Measurements from ENCODE around the gene MLX.
A peak's percentile ranks its signal among the peaks of the same experiment; 100 is the strongest.

Gene MLX

DNA sequence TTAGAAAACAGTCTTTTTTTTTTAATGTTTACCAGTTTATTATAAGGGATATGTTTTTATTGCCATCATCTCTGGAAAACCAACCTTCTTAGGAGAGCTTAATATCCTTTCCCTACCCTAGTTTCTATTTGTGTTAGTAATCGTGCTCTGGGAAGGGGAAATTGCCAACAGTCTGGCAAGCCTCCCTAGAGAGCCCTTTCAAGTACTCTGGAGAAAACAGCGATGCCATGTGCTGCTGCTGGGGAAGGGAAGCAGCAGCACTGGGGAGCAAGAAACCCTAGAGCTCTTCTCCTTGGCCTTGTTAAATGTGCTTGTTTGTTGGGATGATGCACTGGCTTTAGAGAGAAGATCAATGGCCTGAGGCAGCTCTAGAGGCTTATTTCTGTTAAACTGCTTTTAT lies 32.0 kb downstream of the MLX start:
- no peaks in the 10 kb centered on the region for H3K4me1 ChIP-seq (ENCODE audit: control insufficient read depth, low read depth, low read length)
- DNase-seq, result no peak
- H3K56ac ChIP-seq (ENCODE audit: low read length), result no peak overlapping the region
- H3K9ac ChIP-seq (ENCODE audit: low read length), result no peak overlapping the region
- H2AK5ac ChIP-seq (ENCODE audit: low read length), result no peak overlapping the region
- no peak overlapping the region for H3K4me3 ChIP-seq (ENCODE audit: low read length)
- WGBS (ENCODE audit: extremely low coverage, insufficient coverage, low lambda C conversion rate), result no CpG with 5 or more reads among the region's 2 CpGs
- H2BK5ac ChIP-seq (ENCODE audit: low read length), result no peak overlapping the region
- no peak overlapping the region for H3K27ac ChIP-seq (ENCODE audit: low read depth, low read length)
- H3K23ac ChIP-seq (ENCODE audit: low read length), result no peak overlapping the region
- H4K8ac ChIP-seq (ENCODE audit: low read depth, low read length), result no peak overlapping the region
- no peak overlapping the region for H2BK15ac ChIP-seq (replicated peaks; ENCODE audit: low read depth)
- H3K18ac ChIP-seq (ENCODE audit: low read length), result no peak overlapping the region
- no peaks in the 10 kb centered on the region for H3K36me3 ChIP-seq (ENCODE audit: control insufficient read depth, insufficient read depth, low read length)
- peaks cover 2% of the 10 kb centered on the region for H3K79me2 ChIP-seq (ENCODE audit: control insufficient read depth, insufficient read depth, low read length)
- H2BK120ac ChIP-seq (ENCODE audit: low read depth, low read length), result no peak overlapping the region
- H3K27me3 ChIP-seq (ENCODE audit: insufficient read depth, low read length, poor library complexity), result no peaks in the 10 kb centered on the region
- H3K79me1 ChIP-seq (ENCODE audit: low read length), result peaks cover 7% of the 10 kb centered on the region
- no peak overlapping the region for H4K5ac ChIP-seq (ENCODE audit: low read length)
- no peak overlapping the region for H3K4me2 ChIP-seq (ENCODE audit: low read length)
- H3K4ac ChIP-seq (ENCODE audit: low read depth, low read length), result no peak overlapping the region

DNA sequence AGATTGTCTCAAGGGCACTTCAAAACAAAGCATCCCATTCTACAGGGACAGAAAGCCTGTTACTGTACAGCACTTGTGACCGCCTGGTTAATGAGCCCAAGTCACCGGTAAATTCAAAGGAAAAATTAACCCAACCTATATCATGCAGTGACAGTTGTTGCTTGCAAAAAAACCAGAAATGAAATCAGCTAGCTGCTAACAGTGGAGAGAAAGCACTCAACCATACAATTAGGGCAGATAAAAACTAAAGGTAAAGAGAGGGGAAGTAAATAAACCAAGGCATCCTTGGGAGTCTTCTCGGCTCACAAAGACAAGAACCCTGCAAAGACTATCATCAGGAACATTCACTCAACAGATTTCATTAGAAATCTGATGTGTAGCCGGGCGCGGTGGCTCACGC lies 36.4 kb downstream of the MLX start:
- no peak overlapping the region for H3K56ac ChIP-seq (ENCODE audit: low read length)
- H3K36me3 ChIP-seq (ENCODE audit: control insufficient read depth, insufficient read depth, low read length), result no peaks in the 10 kb centered on the region
- no peak overlapping the region for H3K23ac ChIP-seq (ENCODE audit: low read length)
- peaks cover 15% of the 10 kb centered on the region for H3K79me2 ChIP-seq (ENCODE audit: control insufficient read depth, insufficient read depth, low read length)
- no peaks in the 10 kb centered on the region for H3K27me3 ChIP-seq (ENCODE audit: insufficient read depth, low read length, poor library complexity)
- no peak for DNase-seq
- H3K4ac ChIP-seq (ENCODE audit: low read depth, low read length), result no peak overlapping the region
- no CpG with 5 or more reads among the region's 7 CpGs for WGBS (ENCODE audit: extremely low coverage, insufficient coverage, low lambda C conversion rate)
- peaks cover 2% of the 10 kb centered on the region for H3K4me1 ChIP-seq (ENCODE audit: control insufficient read depth, low read depth, low read length)
- no peak overlapping the region for H3K9ac ChIP-seq (ENCODE audit: low read length)
- H4K5ac ChIP-seq (ENCODE audit: low read length), result no peak overlapping the region
- no peak overlapping the region for H2BK5ac ChIP-seq (ENCODE audit: low read length)
- no peak overlapping the region for H2AK5ac ChIP-seq (ENCODE audit: low read length)
- no peak overlapping the region for H3K4me3 ChIP-seq (ENCODE audit: low read length)
- H3K18ac ChIP-seq (ENCODE audit: low read length), result no peak overlapping the region
- no peak overlapping the region for H3K4me2 ChIP-seq (ENCODE audit: low read length)
- H3K27ac ChIP-seq (ENCODE audit: low read depth, low read length), result no peak overlapping the region
- H4K8ac ChIP-seq (ENCODE audit: low read depth, low read length), result no peak overlapping the region
- H2BK15ac ChIP-seq (replicated peaks; ENCODE audit: low read depth), result no peak overlapping the region
- H2BK120ac ChIP-seq (ENCODE audit: low read depth, low read length), result no peak overlapping the region
- peaks cover 19% of the 10 kb centered on the region for H3K79me1 ChIP-seq (ENCODE audit: low read length)

DNA sequence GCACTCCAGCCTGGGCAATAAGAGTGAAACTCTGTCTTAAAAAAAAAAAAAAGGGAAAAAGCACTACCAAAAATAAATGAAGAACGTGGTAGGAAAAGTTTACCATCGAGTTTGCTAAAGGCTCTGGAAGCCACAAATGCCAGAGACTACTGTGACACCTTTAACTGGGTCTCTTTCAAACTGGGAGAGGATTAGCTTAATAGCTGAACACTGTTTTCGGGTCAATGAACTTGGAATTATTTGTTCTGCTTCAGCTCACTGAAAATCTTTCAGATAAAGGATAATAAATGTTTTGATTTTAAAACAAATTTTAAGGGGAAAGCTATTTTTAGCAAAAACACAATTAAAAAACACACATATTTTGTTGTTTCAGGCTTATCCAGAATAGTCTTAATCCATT lies 40.9 kb downstream of the MLX start:
- no peak overlapping the region for H4K5ac ChIP-seq (ENCODE audit: low read length)
- DNase-seq, result no peak
- peak overlapping the region; percentile 99 for H3K9ac ChIP-seq (ENCODE audit: low read length)
- WGBS (ENCODE audit: extremely low coverage, insufficient coverage, low lambda C conversion rate), result no CpG with 5 or more reads among the region's 3 CpGs
- H3K23ac ChIP-seq (ENCODE audit: low read length), result no peak overlapping the region
- peaks cover 22% of the 10 kb centered on the region for H3K79me1 ChIP-seq (ENCODE audit: low read length)
- no peak overlapping the region for H2BK120ac ChIP-seq (ENCODE audit: low read depth, low read length)
- no peak overlapping the region for H3K4ac ChIP-seq (ENCODE audit: low read depth, low read length)
- H3K4me3 ChIP-seq (ENCODE audit: low read length), result no peak overlapping the region
- H3K79me2 ChIP-seq (ENCODE audit: control insufficient read depth, insufficient read depth, low read length), result peaks cover 24% of the 10 kb centered on the region
- H3K4me2 ChIP-seq (ENCODE audit: low read length), result no peak overlapping the region
- H3K27ac ChIP-seq (ENCODE audit: low read depth, low read length), result no peak overlapping the region
- no peaks in the 10 kb centered on the region for H3K27me3 ChIP-seq (ENCODE audit: insufficient read depth, low read length, poor library complexity)
- no peak overlapping the region for H2AK5ac ChIP-seq (ENCODE audit: low read length)
- H3K18ac ChIP-seq (ENCODE audit: low read length), result no peak overlapping the region
- H2BK15ac ChIP-seq (replicated peaks; ENCODE audit: low read depth), result no peak overlapping the region
- H3K56ac ChIP-seq (ENCODE audit: low read length), result no peak overlapping the region
- H4K8ac ChIP-seq (ENCODE audit: low read depth, low read length), result no peak overlapping the region
- H3K4me1 ChIP-seq (ENCODE audit: control insufficient read depth, low read depth, low read length), result peaks cover 2% of the 10 kb centered on the region
- H2BK5ac ChIP-seq (ENCODE audit: low read length), result no peak overlapping the region
- H3K36me3 ChIP-seq (ENCODE audit: control insufficient read depth, insufficient read depth, low read length), result peaks cover 8% of the 10 kb centered on the region

DNA sequence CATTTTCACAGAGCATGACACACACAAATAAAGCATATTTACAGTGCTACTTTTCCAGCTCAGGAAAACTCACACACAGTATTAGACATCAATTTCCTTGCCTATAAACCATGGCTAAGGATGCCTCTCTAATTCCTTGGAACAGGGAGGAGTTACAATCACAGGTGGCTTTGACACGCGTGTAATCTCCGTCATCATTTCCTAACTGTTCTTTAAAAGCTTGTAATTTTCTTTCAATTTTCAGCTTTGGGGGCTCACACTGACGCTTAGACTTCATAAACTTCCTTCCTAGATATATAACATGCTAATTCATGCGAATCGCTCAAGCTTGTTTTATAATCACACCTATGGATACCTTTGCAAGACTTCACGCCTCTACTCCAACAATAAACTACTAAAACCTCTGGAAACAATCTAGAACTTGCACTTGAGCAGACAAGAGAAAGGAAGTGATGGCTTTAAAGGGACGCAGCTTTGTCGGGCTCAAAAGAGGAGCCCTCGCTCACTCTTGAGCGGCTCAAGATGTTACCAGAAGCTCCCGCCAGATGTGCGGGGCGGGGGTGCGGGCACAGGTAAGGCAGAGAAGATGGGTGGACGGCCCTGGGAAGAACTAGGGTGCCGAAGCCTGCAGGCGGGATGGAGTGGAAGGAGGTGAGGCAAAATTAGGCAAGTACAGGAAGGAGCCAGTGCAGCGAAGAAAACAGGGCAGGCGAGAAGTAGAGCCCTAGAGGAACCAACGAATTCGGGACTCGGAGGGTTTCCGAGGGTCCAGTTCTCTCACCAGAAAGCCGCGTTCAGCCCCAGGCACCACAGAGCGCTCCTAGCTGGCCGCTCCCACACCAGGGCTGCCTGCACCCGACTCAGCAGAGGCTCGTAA lies 41.6 kb downstream of the MLX start:
- no peak for DNase-seq
- Histone ChIP-seq H2BK5ac (ENCODE audit: low read length) (peak overlapping the region; percentile 45), H3K9ac (ENCODE audit: low read length) (peak overlapping the region; percentile 99), H3K27me3 (ENCODE audit: insufficient read depth, low read length, poor library complexity) (no peaks in the 10 kb centered on the region), H3K56ac (ENCODE audit: low read length) (peak overlapping the region; percentile 99), H4K8ac (ENCODE audit: low read depth, low read length) (no peak overlapping the region), H3K36me3 (ENCODE audit: control insufficient read depth, insufficient read depth, low read length) (peaks cover 10% of the 10 kb centered on the region), H3K27ac (ENCODE audit: low read depth, low read length) (peak overlapping the region; percentile 60), H3K79me1 (ENCODE audit: low read length) (peaks cover 20% of the 10 kb centered on the region), H3K79me2 (ENCODE audit: control insufficient read depth, insufficient read depth, low read length) (peaks cover 24% of the 10 kb centered on the region), H4K5ac (ENCODE audit: low read length) (no peak overlapping the region), H3K4me2 (ENCODE audit: low read length) (peak overlapping the region; percentile 93), H2BK15ac (replicated peaks; ENCODE audit: low read depth) (no peak overlapping the region), H3K4me1 (ENCODE audit: control insufficient read depth, low read depth, low read length) (peaks cover 2% of the 10 kb centered on the region), H3K4me3 (ENCODE audit: low read length) (peak overlapping the region; percentile 99), H2AK5ac (ENCODE audit: low read length) (no peak overlapping the region), H3K4ac (ENCODE audit: low read depth, low read length) (peak overlapping the region; percentile 63), H2BK120ac (ENCODE audit: low read depth, low read length) (no peak overlapping the region), H3K23ac (ENCODE audit: low read length) (peak overlapping the region; percentile 94), H3K18ac (ENCODE audit: low read length) (peak overlapping the region; percentile 45)
- WGBS (ENCODE audit: extremely low coverage, insufficient coverage, low lambda C conversion rate), result no CpG with 5 or more reads among the region's 30 CpGs

DNA sequence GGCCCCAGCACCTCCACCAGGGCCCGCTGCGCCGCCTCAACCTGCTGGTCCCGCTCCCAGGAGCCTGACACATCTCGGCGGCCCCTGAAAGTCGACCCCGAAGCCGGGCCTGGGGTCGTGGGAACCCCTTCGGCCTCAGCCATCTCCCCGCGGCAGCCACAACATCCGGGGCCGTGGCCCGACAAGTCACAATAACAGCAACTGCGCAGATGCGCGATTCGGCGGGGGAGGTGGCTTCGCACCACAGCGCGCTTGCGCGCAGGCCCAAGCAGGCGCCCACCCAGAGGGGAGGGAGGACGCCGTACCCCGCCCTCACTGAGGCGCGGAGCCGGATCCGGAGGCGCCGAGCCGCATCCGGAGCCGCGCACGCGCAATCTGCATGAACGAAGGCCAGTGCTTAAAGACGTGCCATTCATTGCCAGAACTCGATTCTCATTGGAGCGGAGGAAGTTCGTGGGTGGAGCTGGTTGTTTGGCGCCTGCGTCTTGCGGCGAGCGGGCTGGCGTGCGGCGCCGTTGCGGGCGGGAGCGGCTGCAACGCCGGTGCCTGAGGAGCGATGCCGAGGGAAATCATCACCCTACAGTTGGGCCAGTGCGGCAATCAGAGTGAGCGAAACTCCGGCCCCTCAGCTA lies 42.4 kb downstream of the MLX start, which contains the start of the genes RETREG3 and TUBG1:
Gene RETREG3, minus strand, starts transcription at position 193 of the 632 bp plus-strand sequence. Its CDS starts 50 bp downstream, at position 143.
Gene TUBG1, plus strand, starts transcription at position 502 of the 632 bp plus-strand sequence. Its CDS starts 55 bp downstream, at position 557.
- H3K79me1 ChIP-seq (ENCODE audit: low read length), result peaks cover 19% of the 10 kb centered on the region
- peak within 1 kb of the TSS; percentile 51 for H3K18ac ChIP-seq (ENCODE audit: low read length)
- DNase-seq, result peak; percentile 99
- WGBS (ENCODE audit: extremely low coverage, insufficient coverage, low lambda C conversion rate), result no CpG with 5 or more reads among the region's 66 CpGs
- H3K4me2 ChIP-seq (ENCODE audit: low read length), result peak within 1 kb of the TSS; percentile 93
- H3K56ac ChIP-seq (ENCODE audit: low read length), result peak within 1 kb of the TSS; percentile 99
- H2BK15ac ChIP-seq (replicated peaks; ENCODE audit: low read depth), result no peak within 1 kb of the TSS
- peak within 1 kb of the TSS; percentile 76 for H3K4ac ChIP-seq (ENCODE audit: low read depth, low read length)
- H3K9ac ChIP-seq (ENCODE audit: low read length), result peak within 1 kb of the TSS; percentile 99
- H4K8ac ChIP-seq (ENCODE audit: low read depth, low read length), result no peak within 1 kb of the TSS
- H3K36me3 ChIP-seq (ENCODE audit: control insufficient read depth, insufficient read depth, low read length), result peaks cover 13% of the 10 kb centered on the region
- peak within 1 kb of the TSS; percentile 99 for H3K4me3 ChIP-seq (ENCODE audit: low read length)
- H3K79me2 ChIP-seq (ENCODE audit: control insufficient read depth, insufficient read depth, low read length), result peaks cover 24% of the 10 kb centered on the region
- peak within 1 kb of the TSS; percentile 71 for H3K27ac ChIP-seq (ENCODE audit: low read depth, low read length)
- H2AK5ac ChIP-seq (ENCODE audit: low read length), result no peak within 1 kb of the TSS
- no peak within 1 kb of the TSS for H4K5ac ChIP-seq (ENCODE audit: low read length)
- H3K23ac ChIP-seq (ENCODE audit: low read length), result peak within 1 kb of the TSS; percentile 94
- peaks cover 2% of the 10 kb centered on the region for H3K4me1 ChIP-seq (ENCODE audit: control insufficient read depth, low read depth, low read length)
- H3K27me3 ChIP-seq (ENCODE audit: insufficient read depth, low read length, poor library complexity), result no peaks in the 10 kb centered on the region
- peak within 1 kb of the TSS; percentile 89 for H2BK5ac ChIP-seq (ENCODE audit: low read length)
- no peak within 1 kb of the TSS for H2BK120ac ChIP-seq (ENCODE audit: low read depth, low read length)
